Measurements from ENCODE around the gene PSD.

DNA sequence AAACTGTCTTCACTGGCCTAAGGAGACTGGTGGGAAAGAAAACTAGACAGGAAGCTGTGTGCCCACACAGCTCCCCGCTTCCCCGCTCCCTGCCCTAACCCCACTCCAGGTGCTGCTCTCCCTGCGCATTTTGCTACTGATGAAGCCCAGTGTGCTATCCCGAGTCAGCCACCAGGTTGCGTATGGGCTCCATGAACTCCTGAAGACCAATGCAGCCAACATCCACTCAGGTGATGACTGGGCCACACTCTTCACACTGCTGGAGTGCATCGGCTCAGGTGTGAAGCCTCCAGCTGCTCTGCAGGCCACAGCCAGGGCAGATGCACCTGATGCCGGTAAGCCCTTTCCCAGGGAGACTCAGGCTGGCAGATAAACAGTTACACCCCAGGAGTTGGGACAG lies 43.3 kb downstream of the PSD start:
- TF ChIP-seq, protein P1, sequence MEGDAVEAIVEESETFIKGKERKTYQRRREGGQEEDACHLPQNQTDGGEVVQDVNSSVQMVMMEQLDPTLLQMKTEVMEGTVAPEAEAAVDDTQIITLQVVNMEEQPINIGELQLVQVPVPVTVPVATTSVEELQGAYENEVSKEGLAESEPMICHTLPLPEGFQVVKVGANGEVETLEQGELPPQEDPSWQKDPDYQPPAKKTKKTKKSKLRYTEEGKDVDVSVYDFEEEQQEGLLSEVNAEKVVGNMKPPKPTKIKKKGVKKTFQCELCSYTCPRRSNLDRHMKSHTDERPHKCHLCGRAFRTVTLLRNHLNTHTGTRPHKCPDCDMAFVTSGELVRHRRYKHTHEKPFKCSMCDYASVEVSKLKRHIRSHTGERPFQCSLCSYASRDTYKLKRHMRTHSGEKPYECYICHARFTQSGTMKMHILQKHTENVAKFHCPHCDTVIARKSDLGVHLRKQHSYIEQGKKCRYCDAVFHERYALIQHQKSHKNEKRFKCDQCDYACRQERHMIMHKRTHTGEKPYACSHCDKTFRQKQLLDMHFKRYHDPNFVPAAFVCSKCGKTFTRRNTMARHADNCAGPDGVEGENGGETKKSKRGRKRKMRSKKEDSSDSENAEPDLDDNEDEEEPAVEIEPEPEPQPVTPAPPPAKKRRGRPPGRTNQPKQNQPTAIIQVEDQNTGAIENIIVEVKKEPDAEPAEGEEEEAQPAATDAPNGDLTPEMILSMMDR (IDR thresholded peaks at IDR 0.05) = no peak
- TF ChIP-seq POLR2A (IDR thresholded peaks at IDR 0.05) (no peak), EP300 (IDR thresholded peaks at IDR 0.05) (no peak)
